Stomach smooth muscle (tissue), 2 donors: Measurements from ENCODE around the gene S100A6.

Experiments
- H3K27ac ChIP-seq: one replicate; pipeline ENCODE4 v1.7.0; 2013; ENCODE audit warnings: mild to moderate bottlenecking, low read length, inconsistent platforms
- H3K27me3 ChIP-seq, 2 donors: one replicate each; pipeline ENCODE4 v1.7.0; 2013; ENCODE audit warnings: low read length in 2 of 2; ENCODE audit not compliant: insufficient read depth in 2 of 2, control insufficient read depth in 1 of 2
- H3K36me3 ChIP-seq, 2 donors: one replicate each; pipeline ENCODE4 v1.7.0; 2013; ENCODE audit warnings: low read length in 2 of 2; ENCODE audit not compliant: control insufficient read depth in 2 of 2, insufficient read depth in 2 of 2
- H3K4me1 ChIP-seq: one replicate; pipeline ENCODE4 v1.7.0; 2013; ENCODE audit warnings: low read length; ENCODE audit not compliant: control insufficient read depth, insufficient read depth
- H3K4me3 ChIP-seq, 2 donors: one replicate each; pipeline ENCODE4 v1.7.0; 2013; ENCODE audit warnings: low read length in 2 of 2
- H3K9ac ChIP-seq, 2 donors: one replicate each; pipeline ENCODE4 v1.7.0; 2013; ENCODE audit warnings: low read length in 2 of 2, mild to moderate bottlenecking in 1 of 2
- H3K9me3 ChIP-seq, 2 donors: one replicate each; pipeline ENCODE4 v1.7.0; 2013; ENCODE audit warnings: low read length in 2 of 2; ENCODE audit not compliant: control insufficient read depth in 2 of 2
- donor health status: healthy.
- donor health status: Pancreatic carcinoma.

The S100A6 gene

DNA sequence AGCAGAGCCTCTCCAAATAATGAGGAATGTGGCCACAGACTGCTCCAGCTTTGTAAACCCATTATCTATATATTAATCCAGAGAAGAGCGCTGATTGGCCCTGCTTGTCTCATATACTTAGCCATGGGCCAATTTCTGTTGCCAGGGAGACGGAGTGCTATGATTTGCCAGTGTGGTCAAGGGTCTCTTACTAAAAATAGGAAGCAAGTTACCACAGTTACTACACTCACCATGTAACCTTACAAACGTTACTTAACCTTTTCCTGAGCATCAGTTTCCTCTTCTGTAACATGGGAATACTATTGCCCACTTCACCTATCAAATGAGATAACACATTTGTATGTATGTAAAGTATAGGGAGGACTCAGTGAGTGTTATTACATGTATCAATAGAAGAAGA lies 37.6 kb upstream of the S100A6 start:
- H3K4me3 ChIP-seq, result no peak overlapping the region
- H3K9ac ChIP-seq, result no peak overlapping the region
- no peaks in the 10 kb centered on the region for H3K9me3 ChIP-seq
- H3K36me3 ChIP-seq, result no peaks in the 10 kb centered on the region
- H3K4me1 ChIP-seq, result peaks cover 6% of the 10 kb centered on the region
- H3K27ac ChIP-seq, result peak overlapping the region; percentile 49
- no peaks in the 10 kb centered on the region for H3K27me3 ChIP-seq

DNA sequence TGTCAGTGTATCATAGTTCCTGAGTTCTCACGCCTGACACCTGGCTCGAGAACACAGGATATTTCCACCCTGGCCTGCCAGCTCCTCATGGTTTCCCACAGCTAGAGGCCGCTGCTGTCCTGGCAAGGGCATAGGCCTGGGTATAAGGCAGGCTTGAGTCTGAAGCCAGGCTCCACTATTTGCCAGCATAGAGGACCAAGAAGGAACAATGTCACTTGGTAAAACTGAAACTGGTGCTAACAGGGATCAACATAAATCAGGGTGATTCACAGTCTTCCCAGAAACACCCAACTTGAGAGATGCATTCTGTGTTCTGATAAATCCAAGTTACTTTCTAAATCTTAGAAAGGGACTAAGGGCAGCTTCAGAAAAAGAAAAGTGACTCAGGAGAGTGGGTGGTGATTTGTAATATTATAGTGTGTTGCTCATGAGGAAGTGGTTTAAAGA lies 36.8 kb upstream of the S100A6 start:
- Histone ChIP-seq H3K4me3 (no peak overlapping the region), H3K9ac (peak overlapping the region; percentile 13 to 51), H3K9me3 (no peaks in the 10 kb centered on the region), H3K27ac (peak overlapping the region; percentile 49), H3K36me3 (no peaks in the 10 kb centered on the region), H3K4me1 (peaks cover 13% of the 10 kb centered on the region), H3K27me3 (no peaks in the 10 kb centered on the region)

DNA sequence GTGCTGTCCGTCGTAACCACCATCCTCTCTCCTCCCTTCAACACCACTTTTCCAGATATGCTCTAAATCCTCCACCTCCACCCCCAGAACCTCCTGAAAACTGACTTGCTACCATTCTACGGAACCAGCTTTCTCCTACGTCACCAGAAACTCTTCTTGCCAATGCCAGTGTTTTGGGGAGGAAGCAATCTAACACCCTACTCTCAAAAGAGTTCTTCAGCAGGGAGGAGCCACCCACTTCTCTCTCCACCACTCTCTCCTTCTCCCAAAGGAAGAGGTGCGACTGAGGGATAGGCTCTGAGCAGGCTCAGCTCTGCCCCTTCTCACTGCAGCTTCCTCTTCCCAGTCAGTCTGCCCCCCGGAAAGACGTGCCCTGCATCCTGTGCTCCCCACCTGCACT lies 35.9 kb upstream of the S100A6 start:
- no peak overlapping the region for H3K27ac ChIP-seq
- no peak overlapping the region for H3K4me3 ChIP-seq

DNA sequence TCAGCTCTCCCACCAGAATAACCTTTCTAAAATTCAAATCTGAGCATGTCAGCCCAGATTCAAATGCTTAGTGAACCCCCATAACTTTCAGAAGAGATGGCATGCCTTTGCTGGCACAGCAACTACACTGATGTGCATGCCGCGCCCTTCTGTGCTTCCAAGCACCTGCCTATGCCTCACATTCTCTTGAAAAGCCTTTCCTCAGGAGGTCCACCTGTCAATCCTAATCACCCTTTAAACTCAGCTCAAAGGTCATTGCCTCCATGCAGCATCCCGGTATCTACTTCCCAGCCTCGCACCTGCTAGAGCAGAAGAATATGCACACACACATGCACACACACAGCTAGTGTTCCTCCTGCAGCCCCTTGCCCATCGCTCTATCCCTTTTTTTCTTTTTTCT lies 35.1 kb upstream of the S100A6 start:
- H3K9me3 ChIP-seq, result no peaks in the 10 kb centered on the region
- no peak overlapping the region for H3K27ac ChIP-seq
- no peak overlapping the region for H3K4me3 ChIP-seq
- peaks cover 29% of the 10 kb centered on the region for H3K4me1 ChIP-seq
- no peaks in the 10 kb centered on the region for H3K27me3 ChIP-seq
- no peaks in the 10 kb centered on the region for H3K36me3 ChIP-seq
- H3K9ac ChIP-seq, result no peak overlapping the region

More for the DNA sequence above, 35.9 kb upstream of the S100A6 start:
- H3K27me3 ChIP-seq, result no peaks in the 10 kb centered on the region
- no peak overlapping the region for H3K9ac ChIP-seq
- H3K4me1 ChIP-seq, result peaks cover 21% of the 10 kb centered on the region
- no peaks in the 10 kb centered on the region for H3K9me3 ChIP-seq
- H3K36me3 ChIP-seq, result no peaks in the 10 kb centered on the region

DNA sequence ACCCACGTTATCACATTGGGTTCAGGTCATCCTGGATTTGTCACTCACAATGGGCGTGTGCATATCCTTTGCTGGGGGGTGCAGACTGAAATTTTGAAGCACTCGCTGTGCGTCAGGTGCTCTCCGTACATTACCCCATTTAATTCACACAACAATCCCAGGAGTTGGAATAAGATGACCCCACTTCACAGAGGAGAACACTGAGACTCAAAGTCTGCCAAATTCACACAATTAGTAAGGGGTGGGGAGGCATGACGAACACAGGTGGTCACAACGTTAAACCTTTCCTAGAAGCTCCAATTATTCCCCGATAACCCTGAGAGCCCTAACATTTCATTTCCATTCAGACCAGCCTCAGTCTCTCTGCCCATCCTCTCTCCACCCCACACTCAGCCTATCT lies 33.7 kb upstream of the S100A6 start:
- no peaks in the 10 kb centered on the region for H3K36me3 ChIP-seq
- H3K9me3 ChIP-seq, result no peaks in the 10 kb centered on the region
- H3K4me3 ChIP-seq, result no peak overlapping the region
- peaks cover 36% of the 10 kb centered on the region for H3K4me1 ChIP-seq
- H3K27me3 ChIP-seq, result no peaks in the 10 kb centered on the region
- H3K27ac ChIP-seq, result no peak overlapping the region
- no peak overlapping the region for H3K9ac ChIP-seq

DNA sequence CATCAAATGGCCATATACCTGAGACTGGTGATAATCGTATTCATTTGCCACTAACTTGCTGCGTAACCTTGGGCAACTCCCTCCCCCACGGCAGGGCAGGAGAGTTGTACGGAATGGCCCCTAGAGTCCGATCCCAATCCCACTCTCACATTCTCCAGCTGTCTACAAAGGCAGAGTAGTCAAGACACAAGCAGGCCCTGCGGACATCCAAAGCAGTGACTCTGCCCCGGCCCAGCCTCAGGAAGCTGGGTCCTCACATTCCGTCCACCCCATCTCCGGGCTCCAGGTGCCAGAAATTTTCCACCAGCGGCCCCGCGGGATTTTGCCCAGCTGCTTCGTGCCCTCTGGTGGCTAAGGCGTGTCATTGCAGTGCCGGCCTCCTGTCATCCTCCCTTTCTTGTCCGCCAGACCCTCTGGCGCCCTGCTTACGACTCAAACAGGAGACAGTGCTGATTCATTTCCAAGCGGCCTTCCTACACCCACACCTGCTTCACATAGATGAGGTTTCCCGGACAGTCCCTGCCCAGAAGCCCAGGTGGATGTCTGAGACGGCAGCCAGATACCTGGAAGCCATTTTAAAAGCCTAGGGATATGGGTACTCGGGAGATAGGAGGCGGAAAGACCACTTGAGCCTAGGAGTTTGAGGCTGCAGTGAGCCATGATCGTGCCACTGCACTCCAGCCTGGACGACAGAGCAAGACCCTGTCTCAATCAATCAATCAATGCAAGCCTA lies 32.7 kb upstream of the S100A6 start:
- no peaks in the 10 kb centered on the region for H3K9me3 ChIP-seq

DNA sequence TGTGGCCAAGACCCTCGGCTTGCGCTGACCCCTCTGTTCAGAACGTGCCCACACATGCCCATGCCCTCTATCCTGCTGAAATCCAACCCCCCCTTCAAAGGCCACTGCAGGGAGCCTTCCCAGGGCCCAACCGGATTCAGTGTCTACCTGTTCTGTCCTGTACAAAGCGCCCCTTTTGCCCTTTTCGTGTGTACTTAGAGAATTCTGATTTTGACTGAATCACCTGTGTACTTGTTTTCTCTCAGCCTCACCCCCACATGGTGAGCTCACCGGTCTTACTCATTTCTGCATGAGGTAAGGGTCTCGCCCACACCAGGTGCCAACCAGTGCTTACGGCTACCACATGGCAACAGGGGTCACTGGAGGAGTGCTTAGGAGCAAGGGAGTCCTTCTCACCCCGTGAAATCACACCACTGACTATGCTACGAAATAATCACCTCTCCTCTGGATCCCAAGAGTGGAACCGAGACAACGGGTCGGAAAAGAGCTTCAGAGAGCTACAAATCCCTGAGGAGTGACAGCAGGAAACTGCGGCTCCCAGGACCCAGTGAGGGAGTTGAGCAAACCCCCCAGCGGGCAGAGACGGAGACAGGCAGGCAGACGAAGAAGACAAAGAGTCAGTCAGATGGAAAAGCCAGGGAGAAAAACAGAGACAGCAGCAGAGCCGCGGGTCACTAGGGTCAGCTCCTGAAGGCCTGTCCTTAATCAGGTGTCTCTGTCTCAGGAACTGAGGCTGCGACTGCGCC lies 32.0 kb upstream of the S100A6 start:
- peak overlapping the region; percentile 64 to 71 for H3K9ac ChIP-seq
- no peaks in the 10 kb centered on the region for H3K36me3 ChIP-seq
- H3K27ac ChIP-seq, result peak overlapping the region; percentile 46
- no peaks in the 10 kb centered on the region for H3K9me3 ChIP-seq
- peak overlapping the region; percentile 60 to 73 for H3K4me3 ChIP-seq
- H3K4me1 ChIP-seq, result peaks cover 36% of the 10 kb centered on the region
- H3K27me3 ChIP-seq, result no peaks in the 10 kb centered on the region

More for the DNA sequence above, 32.7 kb upstream of the S100A6 start:
- Histone ChIP-seq H3K4me1 (peaks cover 36% of the 10 kb centered on the region), H3K27ac (peak overlapping the region; percentile 46), H3K36me3 (no peaks in the 10 kb centered on the region), H3K9ac (peak overlapping the region; percentile 64 to 71), H3K4me3 (peak overlapping the region; percentile 60 to 73), H3K27me3 (no peaks in the 10 kb centered on the region)

DNA sequence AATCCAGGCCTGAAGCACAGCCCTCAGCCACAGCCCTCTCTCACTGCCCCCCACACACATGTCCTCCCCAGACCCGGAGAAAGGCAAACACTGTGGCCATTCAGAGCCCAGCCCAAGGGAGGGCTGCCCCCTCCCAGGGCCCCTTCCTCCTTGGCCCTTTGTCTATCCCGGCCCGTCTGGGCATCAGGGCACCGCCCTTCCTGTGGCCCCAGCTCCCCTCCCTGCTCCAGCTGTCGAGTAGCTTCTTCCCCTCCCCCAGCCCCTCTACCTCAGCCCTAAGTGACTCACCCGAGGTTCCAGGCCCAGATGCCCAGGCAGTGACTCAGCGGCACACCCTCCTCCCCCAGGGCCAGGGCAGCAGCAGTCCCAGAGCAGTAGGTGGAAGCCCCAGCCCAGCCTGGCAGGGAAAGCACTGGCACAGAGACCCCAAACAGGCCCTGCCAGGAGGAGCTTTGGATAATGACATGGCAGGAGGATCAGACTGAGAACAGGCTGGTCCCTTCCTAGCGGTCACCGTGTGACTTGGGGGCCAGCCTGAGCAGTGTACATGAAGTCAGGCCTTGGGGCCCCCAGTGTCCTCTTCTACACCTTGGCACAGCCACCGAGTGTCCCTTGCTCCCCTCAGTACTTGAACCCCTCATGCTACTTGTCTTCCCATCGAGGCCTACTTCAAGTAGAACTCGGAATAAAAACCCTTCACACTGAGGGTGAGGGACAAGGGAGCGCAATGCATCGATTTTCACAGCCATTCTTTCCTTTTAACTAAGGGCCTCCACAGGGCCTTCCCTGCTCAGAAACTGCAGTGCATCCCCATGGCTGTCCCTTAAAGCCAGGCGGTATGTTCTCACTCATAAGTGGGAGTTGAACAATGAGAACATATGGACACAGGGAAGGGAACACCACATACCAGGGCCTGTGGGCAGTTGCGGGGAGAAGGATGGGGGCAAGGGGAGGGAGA lies 30.9 kb upstream of the S100A6 start:
- Histone ChIP-seq H3K9me3 (no peaks in the 10 kb centered on the region), H3K4me1 (peaks cover 36% of the 10 kb centered on the region), H3K36me3 (no peaks in the 10 kb centered on the region), H3K27me3 (no peaks in the 10 kb centered on the region), H3K4me3 (peak overlapping the region; percentile 12 to 44), H3K9ac (peak overlapping the region; percentile 20 to 58), H3K27ac (peak overlapping the region; percentile 71)

DNA sequence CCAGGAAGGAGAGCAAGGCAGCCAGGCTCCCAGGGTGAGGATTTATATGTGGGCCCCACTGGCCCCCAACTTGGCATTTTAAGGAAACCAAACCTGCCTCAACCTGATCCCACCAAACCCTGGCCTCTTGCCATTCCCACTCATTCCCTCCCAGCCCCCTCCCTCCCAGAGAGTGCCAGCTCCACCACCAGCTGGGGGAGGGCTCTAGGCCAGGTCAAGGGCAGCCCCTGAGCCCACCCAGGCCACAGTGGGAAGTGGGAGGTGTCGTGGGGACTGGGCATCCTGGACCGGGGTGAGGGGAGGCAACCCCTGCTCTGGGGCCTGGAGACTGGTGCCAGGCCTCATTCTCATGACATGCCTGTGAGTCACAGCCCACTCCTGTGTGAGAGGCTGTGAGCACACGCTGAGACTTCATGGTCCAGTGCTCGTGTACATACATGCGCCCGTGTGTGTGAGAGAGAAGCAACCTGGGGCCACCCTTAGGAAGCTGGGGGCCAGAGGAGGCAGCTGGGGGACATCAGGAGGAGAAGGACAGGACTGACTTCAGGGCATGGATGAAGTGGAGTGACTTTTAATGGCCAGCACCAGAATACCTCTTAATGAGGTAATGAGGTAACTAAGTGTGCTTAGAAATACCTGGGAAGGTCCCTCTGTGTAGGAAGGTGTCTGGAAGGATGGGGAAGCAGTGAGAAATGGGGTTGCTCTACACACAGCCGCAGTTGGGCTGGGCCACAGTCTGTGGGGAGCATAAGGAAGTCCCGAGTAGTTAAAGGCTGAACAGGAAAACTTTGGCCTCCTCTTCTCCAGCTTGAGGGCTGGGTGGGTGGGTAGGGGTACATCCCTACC lies 30.0 kb upstream of the S100A6 start, which contains the start of gene S100A2:
Gene S100A2 (minus strand): TSS at position 316 of the 846 bp plus-strand sequence. CDS start 1,967 bp downstream, outside the sequence.
- Histone ChIP-seq H3K27me3 (no peaks in the 10 kb centered on the region), H3K27ac (peak within 1 kb of the TSS; percentile 71), H3K9ac (peak within 1 kb of the TSS; percentile 20 to 58), H3K4me3 (peak within 1 kb of the TSS; percentile 12 to 44), H3K36me3 (no peaks in the 10 kb centered on the region), H3K4me1 (peaks cover 37% of the 10 kb centered on the region), H3K9me3 (no peaks in the 10 kb centered on the region)
